ENCODE data around the gene ASTN2.

Gene ASTN2

GRCh38 chr9:117416856-117417255, 2.0 kb upstream of the ASTN2 start:
- no peak for DNase-seq (ENCODE audit: low read depth)
- TF ChIP-seq CTCF (conservative IDR thresholded peaks at IDR 0.05; ENCODE audit: low read length) = no peak
- no peak overlapping the region for H3K4me3 ChIP-seq (ENCODE audit: low read length)

GRCh38 chr9:117415358-117415914, 579 bp upstream of the ASTN2 start:
- no peak for TF ChIP-seq CTCF (conservative IDR thresholded peaks at IDR 0.05; ENCODE audit: low read length)
- no peak overlapping the region for H3K4me3 ChIP-seq (ENCODE audit: low read length)
- DNase-seq (ENCODE audit: low read depth) = no peak

GRCh38 chr9:117414220-117414905, 494 bp downstream of the ASTN2 start:
- TF ChIP-seq CTCF (conservative IDR thresholded peaks at IDR 0.05; ENCODE audit: low read length) = no peak
- H3K4me3 ChIP-seq (ENCODE audit: low read length) = peak overlapping the region; percentile 40
- peak; percentile 14 for DNase-seq (ENCODE audit: low read depth)

GRCh38 chr9:117413346-117414219, 1.3 kb downstream of the ASTN2 start:
- no peak overlapping the region for H3K4me3 ChIP-seq (ENCODE audit: low read length)
- no peak for TF ChIP-seq CTCF (conservative IDR thresholded peaks at IDR 0.05; ENCODE audit: low read length)
- no peak for DNase-seq (ENCODE audit: low read depth)

- DNase-seq (ENCODE audit: low read depth) = no peak
- TF ChIP-seq CTCF (conservative IDR thresholded peaks at IDR 0.05; ENCODE audit: low read length) = no peak
- H3K4me3 ChIP-seq (ENCODE audit: low read length) = no peak overlapping the region
Measured at GRCh38 chr9:117412841-117413240, 2.0 kb downstream of the ASTN2 start.

GRCh38 chr9:117412006-117412715, 2.7 kb downstream of the ASTN2 start:
- no peak overlapping the region for H3K4me3 ChIP-seq (ENCODE audit: low read length)
- no peak for DNase-seq (ENCODE audit: low read depth)
- no peak for TF ChIP-seq CTCF (conservative IDR thresholded peaks at IDR 0.05; ENCODE audit: low read length)

All from AG10803 (cell line).